Glutamatergic neuron (in vitro differentiated cells): ENCODE measurements around the gene CTDSP2. TPM values are rescaled to one million over a fixed set of nuclear protein-coding genes. Genes with fewer than 3 reads are reported as not detected.
A peak's percentile ranks its signal among the peaks of the same experiment; 100 is the strongest.

Experiments used
- DNase-seq: peaks from one replicate; pipeline ENCODE4 v3.0.0; 2022
- H3K27ac Mint-ChIP-seq: one replicate; pipeline ENCODE4 v1.8.0; 2020; ENCODE audit warnings: mild to moderate bottlenecking, mixed read lengths, inconsistent platforms; ENCODE audit not compliant: unreplicated experiment
- H3K27me3 Mint-ChIP-seq: one replicate; pipeline ENCODE4 v1.8.0; 2020; ENCODE audit warnings: mild to moderate bottlenecking, moderate library complexity, mixed read lengths, inconsistent platforms; ENCODE audit not compliant: unreplicated experiment
- H3K36me3 Mint-ChIP-seq: one replicate; pipeline ENCODE4 v1.8.0; 2020; ENCODE audit warnings: mild to moderate bottlenecking, mixed read lengths, inconsistent platforms; ENCODE audit not compliant: unreplicated experiment
- H3K4me1 Mint-ChIP-seq: one replicate; pipeline ENCODE4 v1.8.0; 2020; ENCODE audit warnings: mild to moderate bottlenecking, low read depth, mixed read lengths, inconsistent platforms; ENCODE audit not compliant: unreplicated experiment
- H3K4me3 Mint-ChIP-seq: one replicate; pipeline ENCODE4 v1.8.0; 2020; ENCODE audit warnings: mild to moderate bottlenecking, mixed read lengths, inconsistent platforms; ENCODE audit not compliant: unreplicated experiment
- H3K9me3 Mint-ChIP-seq: one replicate; pipeline ENCODE4 v1.8.0; 2020; ENCODE audit warnings: mild to moderate bottlenecking, moderate library complexity, mixed read lengths, inconsistent platforms; ENCODE audit not compliant: unreplicated experiment
- long read RNA-seq: library from polyadenylated mRNA; unstranded; transcript quantifications from one replicate; pipeline ENCODE4 v2.0.0, GENCODE V29; 2020; ENCODE audit not compliant: unreplicated experiment
- total RNA-seq: library from RNA; stranded (reverse); fragmentation: NEBNext Ultra II Directional; extraction: Animal tissue kit (Norgen Biotek cat#: 25700); gene quantifications from one replicate; pipeline ENCODE4 v1.2.1, GENCODE V29; 2021; ENCODE audit not compliant: unreplicated experiment
- TF ChIP-seq, protein P1 (sequence below): fragments of 200-600 bp; sonication (generic); IDR thresholded peaks from one replicate; pipeline ENCODE4 v1.5.0; 2021; ENCODE audit not compliant: partially characterized antibody, unreplicated experiment

CTDSP2 gene, protein sequence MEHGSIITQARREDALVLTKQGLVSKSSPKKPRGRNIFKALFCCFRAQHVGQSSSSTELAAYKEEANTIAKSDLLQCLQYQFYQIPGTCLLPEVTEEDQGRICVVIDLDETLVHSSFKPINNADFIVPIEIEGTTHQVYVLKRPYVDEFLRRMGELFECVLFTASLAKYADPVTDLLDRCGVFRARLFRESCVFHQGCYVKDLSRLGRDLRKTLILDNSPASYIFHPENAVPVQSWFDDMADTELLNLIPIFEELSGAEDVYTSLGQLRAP
- 127 TPM for total RNA-seq
- long read RNA-seq, full-length matches to known transcripts, result 5 of 14 reads
- long read RNA-seq, partial matches to known transcripts, result 0 of 14 reads
- long read RNA-seq, other reads (novel, unspliced or antisense), result 9 of 14 reads

DNA sequence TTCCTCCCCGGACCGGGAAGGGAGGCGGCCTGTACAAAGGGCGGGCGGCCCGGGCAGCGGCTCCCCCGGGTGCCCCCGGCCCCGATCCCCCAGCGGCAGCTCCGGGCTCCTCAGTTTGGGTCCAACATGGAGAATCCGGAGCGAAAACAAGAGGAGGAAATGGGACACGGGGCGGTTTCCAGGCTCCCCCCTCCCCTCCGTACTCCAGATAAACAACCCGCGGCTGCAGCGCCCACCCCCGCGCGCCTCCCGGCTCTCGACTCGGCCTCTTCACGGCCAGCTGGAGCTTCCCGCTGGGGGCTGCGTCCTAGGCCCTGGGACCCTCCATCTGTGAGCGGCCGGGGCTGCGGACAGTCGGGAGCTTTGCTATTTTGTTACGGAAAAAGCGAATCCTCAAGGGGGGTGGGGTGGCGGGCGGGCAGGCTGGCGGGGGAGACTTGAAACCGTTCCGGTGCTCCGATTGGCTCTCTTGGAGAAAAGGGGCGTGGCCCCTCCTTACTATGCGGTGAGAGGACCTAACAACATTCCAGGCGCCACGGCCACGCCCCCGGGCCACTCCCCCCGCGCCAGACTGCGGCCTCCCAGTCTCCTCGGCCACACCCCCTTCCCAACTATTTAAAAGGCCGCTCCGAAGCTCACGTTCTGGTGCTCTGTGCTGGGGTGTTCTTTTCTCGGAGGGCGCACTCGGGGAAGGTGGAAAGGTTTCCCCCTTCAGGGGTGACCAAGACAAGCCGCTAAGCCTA, at the start of gene CTDSP2:
Gene CTDSP2, minus strand, starts transcription at position 153 of the 743 bp plus-strand sequence. CDS start 294 bp downstream, outside the sequence.
- TF ChIP-seq, protein P1, sequence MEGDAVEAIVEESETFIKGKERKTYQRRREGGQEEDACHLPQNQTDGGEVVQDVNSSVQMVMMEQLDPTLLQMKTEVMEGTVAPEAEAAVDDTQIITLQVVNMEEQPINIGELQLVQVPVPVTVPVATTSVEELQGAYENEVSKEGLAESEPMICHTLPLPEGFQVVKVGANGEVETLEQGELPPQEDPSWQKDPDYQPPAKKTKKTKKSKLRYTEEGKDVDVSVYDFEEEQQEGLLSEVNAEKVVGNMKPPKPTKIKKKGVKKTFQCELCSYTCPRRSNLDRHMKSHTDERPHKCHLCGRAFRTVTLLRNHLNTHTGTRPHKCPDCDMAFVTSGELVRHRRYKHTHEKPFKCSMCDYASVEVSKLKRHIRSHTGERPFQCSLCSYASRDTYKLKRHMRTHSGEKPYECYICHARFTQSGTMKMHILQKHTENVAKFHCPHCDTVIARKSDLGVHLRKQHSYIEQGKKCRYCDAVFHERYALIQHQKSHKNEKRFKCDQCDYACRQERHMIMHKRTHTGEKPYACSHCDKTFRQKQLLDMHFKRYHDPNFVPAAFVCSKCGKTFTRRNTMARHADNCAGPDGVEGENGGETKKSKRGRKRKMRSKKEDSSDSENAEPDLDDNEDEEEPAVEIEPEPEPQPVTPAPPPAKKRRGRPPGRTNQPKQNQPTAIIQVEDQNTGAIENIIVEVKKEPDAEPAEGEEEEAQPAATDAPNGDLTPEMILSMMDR, result no peak
- Mint-ChIP-seq H3K36me3 (no peaks in the 10 kb centered on the region), H3K27ac (peak within 1 kb of the TSS; percentile 81), H3K4me1 (peaks cover 28% of the 10 kb centered on the region), H3K9me3 (peaks cover 13% of the 10 kb centered on the region), H3K27me3 (peaks cover 17% of the 10 kb centered on the region), H3K4me3 (peak within 1 kb of the TSS; percentile 77)
- peak; percentile 99 for DNase-seq

DNA sequence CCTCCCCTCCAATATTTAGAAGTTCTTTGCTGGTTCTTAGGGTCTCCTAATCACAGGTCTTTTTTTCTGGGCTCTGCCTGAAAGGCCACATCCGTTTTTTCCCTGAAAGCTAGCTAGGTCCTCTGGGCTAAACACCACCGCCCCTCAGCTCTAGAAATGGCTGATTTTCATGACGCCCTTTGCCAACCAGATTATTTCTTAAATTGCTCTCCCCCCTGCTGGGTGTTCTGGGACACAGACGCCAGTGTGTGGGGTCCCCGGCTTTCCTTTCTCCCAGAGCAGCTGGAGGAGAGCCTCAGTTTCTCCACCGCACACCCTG, 49.5 kb upstream of the CTDSP2 start:
- no peaks in the 10 kb centered on the region for H3K36me3 Mint-ChIP-seq
- H3K27me3 Mint-ChIP-seq, result peaks cover 10% of the 10 kb centered on the region
- H3K4me1 Mint-ChIP-seq, result peaks cover 48% of the 10 kb centered on the region
- peak overlapping the region; percentile 78 for H3K4me3 Mint-ChIP-seq
- H3K27ac Mint-ChIP-seq, result peak overlapping the region; percentile 97
- TF ChIP-seq, protein P1, result no peak
- DNase-seq, result no peak
- H3K9me3 Mint-ChIP-seq, result peaks cover 19% of the 10 kb centered on the region

DNA sequence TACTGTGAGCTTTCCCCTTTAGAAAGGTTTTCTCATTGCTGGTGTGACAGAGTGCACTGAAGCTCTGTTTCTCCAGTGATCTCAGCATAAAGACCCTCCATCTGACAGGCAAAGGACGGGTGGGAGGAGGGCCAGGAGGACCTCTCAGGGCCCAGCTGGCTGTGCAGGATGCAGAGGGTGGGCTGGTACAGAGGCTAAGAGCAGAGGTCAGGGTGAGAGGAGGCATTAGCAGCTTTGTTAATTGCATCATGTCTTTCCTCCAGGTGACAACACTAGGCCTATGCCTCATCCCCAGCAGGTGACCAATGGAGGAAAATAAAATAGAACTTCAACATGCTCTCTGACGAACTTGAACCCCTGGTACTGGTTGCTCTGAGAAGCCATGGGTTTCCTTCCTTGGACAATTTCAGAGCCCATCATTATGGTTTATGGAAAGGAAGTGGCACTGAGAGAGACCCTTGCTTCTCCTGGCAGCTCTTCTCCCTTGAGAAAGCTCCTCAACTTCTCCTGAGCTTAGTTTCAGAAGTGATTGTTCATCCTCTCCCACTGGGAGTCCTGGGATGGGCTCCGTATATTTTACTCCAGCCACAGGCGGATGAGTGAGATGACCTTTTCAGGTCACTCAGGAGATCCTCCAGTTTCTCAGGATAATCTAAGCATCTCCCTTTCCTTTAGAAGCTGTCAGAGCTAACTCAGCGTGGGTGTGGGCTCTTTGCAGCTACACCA, 49.0 kb upstream of the CTDSP2 start:
- Mint-ChIP-seq H3K27ac (peak overlapping the region; percentile 97), H3K36me3 (no peaks in the 10 kb centered on the region), H3K27me3 (peaks cover 10% of the 10 kb centered on the region), H3K4me1 (peaks cover 48% of the 10 kb centered on the region), H3K9me3 (peaks cover 19% of the 10 kb centered on the region), H3K4me3 (peak overlapping the region; percentile 78)
- peak; percentile 52 for DNase-seq
- TF ChIP-seq, protein P1, result no peak

DNA sequence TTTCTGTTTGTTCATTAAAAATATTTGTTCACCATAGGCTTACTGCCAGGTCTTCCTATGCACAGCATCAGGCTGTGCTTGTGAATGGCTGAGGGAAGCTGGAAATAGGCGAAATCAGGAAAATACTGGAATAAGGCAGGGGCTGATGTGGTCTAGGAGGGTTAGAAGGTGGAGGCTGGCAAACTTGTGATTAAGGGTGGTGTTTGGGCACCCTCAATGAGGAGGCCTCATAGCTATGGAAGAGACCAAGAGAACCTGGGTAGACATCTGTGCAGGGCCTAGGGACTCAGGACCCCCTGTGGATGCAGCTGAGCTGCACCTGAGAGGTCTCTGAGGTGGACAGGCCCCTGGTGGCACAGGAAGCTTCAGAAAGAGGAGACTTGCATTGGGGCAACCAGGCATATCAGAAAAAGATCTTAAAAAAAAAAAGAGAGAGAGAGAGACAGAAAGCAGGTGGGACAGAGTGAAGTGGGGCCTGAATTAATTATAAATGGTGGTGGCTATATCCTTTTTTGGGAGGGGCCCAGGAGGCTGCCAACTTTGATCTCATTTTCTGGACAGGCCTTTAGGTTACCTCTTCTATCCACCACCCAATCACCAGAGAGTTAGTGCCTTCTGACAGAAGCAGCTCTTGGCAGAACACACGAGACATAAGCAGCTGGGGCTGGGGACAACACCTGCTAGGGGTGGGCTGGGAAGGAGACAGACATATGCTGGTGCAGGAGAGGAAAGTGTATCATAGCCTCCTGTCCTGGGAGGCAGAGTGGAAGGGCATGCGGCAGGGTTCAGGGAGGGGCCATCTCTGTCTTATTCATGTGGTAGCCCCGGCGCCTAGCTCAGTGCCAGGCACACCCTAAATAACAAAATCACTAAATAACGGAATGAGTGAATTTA, 48.1 kb upstream of the CTDSP2 start:
- Mint-ChIP-seq H3K4me1 (peaks cover 55% of the 10 kb centered on the region), H3K4me3 (peak overlapping the region; percentile 58), H3K27me3 (peaks cover 10% of the 10 kb centered on the region), H3K9me3 (peaks cover 21% of the 10 kb centered on the region), H3K27ac (peak overlapping the region; percentile 97), H3K36me3 (no peaks in the 10 kb centered on the region)
- peak; percentile 62 for DNase-seq
- TF ChIP-seq, protein P1, result no peak
